Mucosa of rectum (tissue), 2 donors: ENCODE results near the gene EPS8L1.
"Not testable (repeated sequence)": the region's sequence is repeated elsewhere in the genome, so short reads cannot be mapped to it uniquely, and the experiment has no call there.

Source experiments
- H3K27ac ChIP-seq, 2 donors: one replicate each; pipeline ENCODE4 v1.7.0; 2013; ENCODE audit warnings: inconsistent platforms in 2 of 2, low read depth in 2 of 2, low read length in 2 of 2
- H3K27me3 ChIP-seq, 2 donors: one replicate each; pipeline ENCODE4 v1.7.0; 2013; ENCODE audit warnings: low read length in 2 of 2; ENCODE audit not compliant: control insufficient read depth in 2 of 2, insufficient read depth in 2 of 2
- H3K36me3 ChIP-seq, 2 donors: one replicate each; pipeline ENCODE4 v1.7.0; 2013; ENCODE audit warnings: low read length in 2 of 2; ENCODE audit not compliant: control insufficient read depth in 2 of 2, insufficient read depth in 2 of 2
- H3K4me1 ChIP-seq, 2 donors: one replicate each; pipeline ENCODE4 v1.7.0; 2013; ENCODE audit warnings: low read length in 2 of 2, mild to moderate bottlenecking in 1 of 2; ENCODE audit not compliant: control insufficient read depth in 2 of 2, insufficient read depth in 2 of 2
- H3K4me3 ChIP-seq, 2 donors: one replicate each; pipeline ENCODE4 v1.7.0; 2013; ENCODE audit warnings: low read length in 2 of 2
- H3K9ac ChIP-seq, 2 donors: one replicate each; pipeline ENCODE4 v1.7.0; 2013; ENCODE audit warnings: low read length in 2 of 2, low read depth in 1 of 2, mild to moderate bottlenecking in 1 of 2
- H3K9me3 ChIP-seq, 2 donors: one replicate each; pipeline ENCODE4 v1.7.0; 2013; ENCODE audit warnings: low read length in 2 of 2; ENCODE audit not compliant: control insufficient read depth in 2 of 2
- donor health status: healthy.
- donor health status: Normal muscosa, but diverticular disease.

Gene EPS8L1

DNA sequence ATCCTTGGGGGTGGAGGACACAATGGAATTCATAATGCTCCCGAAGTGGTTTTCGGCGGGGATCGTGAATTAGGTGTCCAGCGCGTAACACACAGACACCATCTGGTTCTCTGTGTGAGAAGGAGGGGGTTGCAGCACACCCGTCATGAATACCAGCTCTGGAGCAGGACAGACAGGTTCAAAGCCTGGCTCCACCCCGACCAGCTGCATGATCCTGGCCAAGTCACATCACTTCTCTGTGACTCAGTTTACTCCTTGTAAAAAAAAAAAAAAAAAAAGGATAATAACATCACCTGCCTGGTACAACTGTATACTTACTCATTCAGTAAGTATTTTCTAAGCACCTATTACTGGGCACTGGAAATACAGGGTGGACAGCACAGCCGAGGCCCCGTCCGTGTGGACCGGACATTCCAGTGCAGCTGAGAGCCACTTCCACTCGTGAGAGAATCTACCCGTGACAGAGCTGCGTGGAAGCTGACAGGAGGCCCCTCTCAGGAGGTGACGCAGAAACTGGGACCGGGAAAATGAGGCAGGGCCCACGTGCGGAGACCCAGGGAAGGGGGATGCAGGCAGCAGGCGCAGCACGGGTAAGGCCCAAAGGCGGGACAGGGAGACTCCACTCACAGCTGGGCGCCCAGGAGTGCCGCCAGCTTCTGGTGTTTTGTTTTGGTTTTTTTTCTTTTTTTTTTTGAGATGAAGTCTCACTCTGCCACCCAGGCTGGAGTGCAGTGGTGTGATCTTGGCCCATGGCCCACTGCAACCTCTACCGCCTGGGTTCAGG is 24.7 kb upstream of the EPS8L1 start:
- no peaks in the 10 kb centered on the region for H3K27me3 ChIP-seq
- no peak overlapping the region for H3K9ac ChIP-seq
- H3K36me3 ChIP-seq = peaks cover 50 to 61% of the 10 kb centered on the region in 2 donors
- H3K4me1 ChIP-seq = no peaks in the 10 kb centered on the region
- H3K9me3 ChIP-seq = no peaks in the 10 kb centered on the region
- H3K27ac ChIP-seq = no peak overlapping the region
- no peak overlapping the region for H3K4me3 ChIP-seq

DNA sequence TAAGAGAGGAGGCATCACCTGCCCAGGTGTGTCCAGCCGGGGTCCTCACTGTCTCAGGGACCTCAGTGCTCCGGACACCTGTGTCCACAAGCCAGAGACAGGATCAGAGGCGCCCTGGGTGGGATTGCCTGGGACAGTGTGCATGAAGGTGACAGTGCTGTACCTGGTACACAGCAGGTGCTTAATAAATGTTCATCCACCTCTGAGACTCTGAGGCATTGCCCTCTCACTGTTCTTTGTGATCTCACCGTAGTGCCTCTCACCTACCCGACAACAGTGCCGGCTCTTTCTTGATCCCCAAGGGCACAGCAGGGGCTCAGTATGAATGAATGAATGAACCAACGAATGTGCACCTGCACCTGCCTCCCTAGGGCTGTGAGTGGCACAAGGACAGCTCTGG is 21.9 kb upstream of the EPS8L1 start:
- Histone ChIP-seq H3K27me3 (no peaks in the 10 kb centered on the region), H3K4me1 (no peaks in the 10 kb centered on the region), H3K36me3 (peaks cover 40 to 52% of the 10 kb centered on the region in 2 donors), H3K4me3 (no peak overlapping the region), H3K9me3 (no peaks in the 10 kb centered on the region), H3K9ac (no peak overlapping the region), H3K27ac (no peak overlapping the region)

DNA sequence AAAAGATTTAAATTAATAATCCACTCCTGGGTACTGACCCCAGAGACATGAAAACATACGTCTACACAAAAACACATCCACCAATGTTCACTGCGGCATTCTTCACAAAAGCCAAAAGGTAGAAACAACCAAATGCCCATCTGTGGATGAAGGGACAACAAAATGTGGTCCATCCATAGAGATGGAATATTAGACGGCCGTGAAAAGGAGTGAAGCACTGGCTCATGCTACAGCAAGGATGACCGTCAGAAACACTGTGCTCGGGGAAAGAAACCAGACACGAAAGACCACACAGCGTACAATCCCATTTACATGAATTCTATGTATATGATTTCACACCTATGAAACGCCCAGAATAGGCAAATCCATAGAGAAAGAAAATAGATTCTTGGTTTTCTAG is 18.8 kb upstream of the EPS8L1 start:
- Histone ChIP-seq H3K36me3 (peaks cover 31 to 42% of the 10 kb centered on the region in 2 donors), H3K4me1 (peaks cover 0 to 2% of the 10 kb centered on the region in 2 donors), H3K27me3 (no peaks in the 10 kb centered on the region), H3K9ac (no peak overlapping the region), H3K4me3 (no peak overlapping the region), H3K9me3 (no peaks in the 10 kb centered on the region), H3K27ac (no peak overlapping the region)

DNA sequence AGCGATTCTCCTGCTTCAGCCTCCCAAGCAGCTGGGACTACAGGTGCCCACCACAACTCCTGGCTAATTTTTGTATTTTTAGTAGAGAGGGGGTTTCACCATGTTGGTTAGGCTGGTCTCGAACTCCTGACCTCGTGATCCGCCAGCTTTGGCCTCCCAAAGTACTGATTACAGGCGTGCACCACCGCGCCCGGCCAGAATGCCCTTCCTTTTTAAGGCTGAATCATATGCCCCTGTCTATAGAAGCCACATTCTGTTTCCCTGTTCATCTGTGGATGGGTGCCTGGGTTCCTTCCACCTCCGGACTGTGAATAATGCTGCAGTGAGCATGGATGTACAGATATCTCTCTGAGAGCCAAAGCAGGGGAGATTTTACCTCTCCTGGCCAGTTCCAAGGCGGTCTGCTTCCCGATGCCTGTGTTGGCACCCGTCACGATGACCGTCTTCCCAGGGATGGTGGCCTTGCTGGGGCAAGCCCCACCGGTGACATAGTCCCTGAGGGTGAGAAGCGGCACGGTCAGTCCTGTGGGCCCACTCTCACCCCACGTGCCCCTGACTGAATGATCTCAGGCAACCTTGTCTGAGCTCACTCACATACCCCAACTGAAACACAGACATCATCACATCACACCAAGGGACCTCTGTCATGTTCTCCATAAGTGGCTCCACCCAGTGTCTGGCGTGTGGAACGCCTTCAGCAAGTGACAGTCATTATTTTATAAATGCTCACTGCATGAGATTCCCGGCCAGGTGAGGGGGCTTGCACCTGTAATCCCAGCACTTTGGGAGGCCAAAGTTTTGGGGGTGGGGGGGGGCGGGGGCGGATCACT is 16.7 kb upstream of the EPS8L1 start:
- Histone ChIP-seq H3K27ac (no peak overlapping the region), H3K4me1 (peaks cover 3 to 7% of the 10 kb centered on the region in 2 donors), H3K36me3 (peaks cover 25 to 32% of the 10 kb centered on the region in 2 donors), H3K9ac (no peak overlapping the region), H3K27me3 (no peaks in the 10 kb centered on the region), H3K4me3 (no peak overlapping the region), H3K9me3 (no peaks in the 10 kb centered on the region)

DNA sequence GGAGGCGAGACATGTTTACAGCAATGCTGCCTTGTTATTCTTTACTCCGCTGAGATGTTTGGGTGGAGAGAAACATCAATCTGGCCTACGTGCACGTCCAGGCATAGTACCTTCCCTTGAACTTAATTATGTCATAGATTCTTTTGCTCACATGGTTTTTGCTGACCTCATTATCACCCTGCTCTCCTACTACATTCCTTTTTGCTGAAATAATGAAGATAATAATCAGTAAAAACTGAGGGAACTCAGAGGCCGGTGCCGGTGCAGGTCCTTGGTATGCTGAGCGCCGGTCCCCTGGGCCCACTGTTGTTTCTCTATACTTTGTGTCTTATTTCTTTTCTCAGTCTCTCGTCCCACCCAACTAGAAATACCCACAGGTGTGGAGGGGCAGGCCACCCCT is 15.4 kb upstream of the EPS8L1 start:
- H3K27me3 ChIP-seq, H3K4me1 ChIP-seq: not testable (repeated sequence)
- peaks cover 18 to 25% of the 10 kb centered on the region in 2 donors for H3K36me3 ChIP-seq

DNA sequence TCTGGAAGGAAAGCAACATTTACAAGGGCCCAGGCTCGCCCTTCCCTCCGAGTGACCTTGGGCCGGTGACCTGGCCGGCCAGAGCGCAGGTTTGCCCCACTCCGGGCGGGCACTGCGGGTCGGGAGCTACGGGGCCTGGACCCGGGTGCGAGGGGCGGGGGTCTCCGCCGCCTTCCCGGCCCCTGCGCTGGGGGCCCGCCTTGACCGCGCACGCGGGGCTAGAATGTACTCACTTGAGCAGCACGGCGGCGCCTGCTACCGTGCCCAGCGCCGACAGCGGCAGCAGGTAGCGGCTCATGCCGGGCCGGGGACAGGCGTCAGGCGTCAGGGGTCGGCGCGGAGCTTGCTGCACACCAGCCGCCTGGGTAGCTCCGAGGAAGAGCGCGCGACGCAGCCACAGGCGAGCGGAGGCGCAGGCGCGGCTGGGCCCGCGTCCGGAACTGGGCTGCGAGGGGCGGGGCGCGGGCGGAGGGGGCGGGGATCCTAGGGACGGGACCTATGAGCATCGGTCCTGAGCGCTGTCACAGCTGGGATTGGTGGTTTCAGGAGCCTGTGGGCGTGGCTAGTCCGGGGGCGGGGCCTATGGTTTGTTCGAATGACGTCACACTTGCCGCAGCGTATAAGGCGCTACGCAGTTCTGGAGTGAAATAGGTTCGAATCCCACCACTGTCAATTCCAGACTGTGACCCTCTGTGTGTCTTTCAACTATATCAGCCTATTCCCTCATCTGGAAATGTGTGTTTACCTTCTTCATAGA is 12.8 kb upstream of the EPS8L1 start, which contains the start of gene RDH13:
TSS of gene RDH13 (minus strand) at position 414 of the 757 bp plus-strand sequence. CDS start at position 298, 116 bp downstream.
- H3K9me3 ChIP-seq = no peaks in the 10 kb centered on the region
- peak within 1 kb of the TSS; percentile 61 to 64 for H3K27ac ChIP-seq
- peak within 1 kb of the TSS; percentile 73 to 75 for H3K4me3 ChIP-seq
- H3K4me1 ChIP-seq = peaks cover 3 to 7% of the 10 kb centered on the region in 2 donors
- peak within 1 kb of the TSS; percentile 84 to 90 for H3K9ac ChIP-seq
- H3K36me3 ChIP-seq = peaks cover 5% of the 10 kb centered on the region in 2 donors
- no peaks in the 10 kb centered on the region for H3K27me3 ChIP-seq

More for the DNA sequence above, 15.4 kb upstream of the EPS8L1 start:
- H3K9ac ChIP-seq, H3K9me3 ChIP-seq, H3K4me3 ChIP-seq, H3K27ac ChIP-seq: not testable (repeated sequence)

DNA sequence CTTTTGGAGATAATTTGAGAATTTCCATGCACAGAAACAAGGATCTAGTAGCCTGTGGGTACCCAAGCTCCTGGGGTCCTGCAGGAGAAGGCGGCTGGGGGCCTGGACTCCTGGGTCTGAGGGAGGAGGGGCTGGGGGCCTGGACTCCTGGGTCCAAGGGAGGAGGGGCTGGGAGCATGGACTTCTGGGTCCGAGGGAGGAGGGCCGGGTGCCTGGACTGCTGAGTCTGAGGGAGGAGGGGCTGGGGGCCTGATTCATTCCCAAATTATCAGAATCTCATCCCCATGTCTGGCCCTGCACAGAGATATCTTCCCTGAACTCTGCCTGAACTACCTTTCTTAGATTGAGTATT is 12.2 kb upstream of the EPS8L1 start:
- Histone ChIP-seq H3K4me3 (peak overlapping the region; percentile 41 to 62), H3K27me3 (no peaks in the 10 kb centered on the region), H3K27ac (peak overlapping the region in 1 of 2 donors; percentile 31), H3K9ac (no peak overlapping the region), H3K9me3 (no peaks in the 10 kb centered on the region), H3K4me1 (peaks cover 3 to 7% of the 10 kb centered on the region in 2 donors), H3K36me3 (peaks cover 5% of the 10 kb centered on the region in 2 donors)

DNA sequence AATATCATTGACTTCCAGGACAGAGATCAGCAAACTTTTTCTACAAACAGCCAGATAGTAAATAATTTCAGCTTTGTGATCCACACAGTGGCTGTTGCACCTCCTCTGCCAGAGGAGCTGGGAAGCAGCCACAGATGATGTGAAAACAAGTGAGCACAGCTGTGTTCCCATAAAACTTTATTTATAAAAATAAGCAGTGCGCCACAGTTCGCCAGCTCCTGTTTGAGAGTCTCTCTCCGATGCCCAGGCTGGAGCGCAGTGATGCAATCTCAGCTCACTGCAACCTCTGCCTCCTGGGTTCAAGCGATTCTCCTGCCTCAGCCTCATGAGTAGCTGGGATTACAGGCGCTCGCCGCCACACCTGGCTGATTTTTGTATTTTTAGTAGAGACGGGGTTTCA is 10.2 kb upstream of the EPS8L1 start:
- H3K4me1 ChIP-seq = peaks cover 14 to 20% of the 10 kb centered on the region in 2 donors

DNA sequence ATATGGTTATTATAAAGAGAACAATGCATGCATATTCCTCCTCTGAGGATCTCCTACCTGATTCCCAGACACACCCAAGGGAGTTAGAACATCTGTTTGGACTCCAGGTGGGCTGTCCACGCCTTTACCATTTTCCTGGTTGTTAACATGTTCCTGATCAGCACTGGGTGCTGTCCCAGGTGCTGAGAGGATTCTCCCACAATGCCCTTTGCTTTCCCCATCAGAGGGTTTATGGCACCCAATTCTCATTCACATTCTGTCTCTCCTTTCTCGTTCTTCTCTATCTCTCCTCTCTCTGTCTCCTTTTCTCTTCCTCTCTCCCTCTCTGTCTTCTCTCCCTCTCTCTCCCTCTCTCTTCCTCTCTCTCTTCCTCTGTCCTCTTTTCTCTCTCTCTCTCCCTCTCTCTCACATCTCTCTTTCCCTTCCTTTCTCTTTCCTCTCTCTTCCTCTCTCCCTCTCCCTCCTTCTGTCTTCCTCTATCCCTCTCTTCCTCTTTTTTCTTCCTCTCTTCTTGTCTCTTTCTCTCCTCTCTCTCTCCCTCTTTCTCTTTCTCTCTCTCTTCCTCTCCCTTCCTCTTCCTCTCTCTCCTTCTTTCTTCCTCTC is 9.5 kb upstream of the EPS8L1 start:
- H3K27ac ChIP-seq = no peak overlapping the region

More for the DNA sequence above, 10.2 kb upstream of the EPS8L1 start:
- not testable (repeated sequence) for H3K36me3 ChIP-seq, H3K27me3 ChIP-seq, H3K27ac ChIP-seq, H3K9ac ChIP-seq, H3K4me3 ChIP-seq, H3K9me3 ChIP-seq

More for the DNA sequence above, 9.5 kb upstream of the EPS8L1 start:
- Histone ChIP-seq H3K4me1 (peaks cover 19 to 24% of the 10 kb centered on the region in 2 donors), H3K4me3 (no peak overlapping the region), H3K9me3 (no peaks in the 10 kb centered on the region), H3K27me3 (peaks cover 0 to 2% of the 10 kb centered on the region in 2 donors), H3K9ac (no peak overlapping the region), H3K36me3 (no peaks in the 10 kb centered on the region)
